HG03060 (cell line): ENCODE measurements around the gene ABCA7.

ENCODE experiments used
- ATAC-seq: cut with Tn5 transposase; IDR thresholded peaks from one replicate; pipeline ENCODE4 v1.9.1; 2021; ENCODE audit warnings: low read depth, moderate number of reproducible peaks; ENCODE audit not compliant: unreplicated experiment

Gene ABCA7

GRCh38 chr19:1053176-1054101, 13.5 kb downstream of the ABCA7 start:
- ATAC-seq: no peak

- no peak for ATAC-seq
These were observed 14.5 kb downstream of the ABCA7 start for GRCh38 chr19:1054102-1055027.

DNA sequence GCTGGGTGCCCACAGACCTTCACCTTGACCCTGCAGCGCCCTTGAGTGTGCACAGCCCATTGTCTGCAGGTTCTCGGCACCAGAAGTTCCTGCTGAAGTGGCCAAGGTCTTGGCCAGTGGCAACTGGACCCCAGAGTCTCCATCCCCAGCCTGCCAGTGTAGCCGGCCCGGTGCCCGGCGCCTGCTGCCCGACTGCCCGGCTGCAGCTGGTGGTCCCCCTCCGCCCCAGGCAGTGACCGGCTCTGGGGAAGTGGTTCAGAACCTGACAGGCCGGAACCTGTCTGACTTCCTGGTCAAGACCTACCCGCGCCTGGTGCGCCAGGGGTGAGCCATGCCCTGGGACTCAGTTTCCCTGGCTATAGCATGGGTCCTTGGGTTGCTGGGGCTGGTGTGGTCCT, 15.1 kb downstream of the ABCA7 start:
- no peak for ATAC-seq

DNA sequence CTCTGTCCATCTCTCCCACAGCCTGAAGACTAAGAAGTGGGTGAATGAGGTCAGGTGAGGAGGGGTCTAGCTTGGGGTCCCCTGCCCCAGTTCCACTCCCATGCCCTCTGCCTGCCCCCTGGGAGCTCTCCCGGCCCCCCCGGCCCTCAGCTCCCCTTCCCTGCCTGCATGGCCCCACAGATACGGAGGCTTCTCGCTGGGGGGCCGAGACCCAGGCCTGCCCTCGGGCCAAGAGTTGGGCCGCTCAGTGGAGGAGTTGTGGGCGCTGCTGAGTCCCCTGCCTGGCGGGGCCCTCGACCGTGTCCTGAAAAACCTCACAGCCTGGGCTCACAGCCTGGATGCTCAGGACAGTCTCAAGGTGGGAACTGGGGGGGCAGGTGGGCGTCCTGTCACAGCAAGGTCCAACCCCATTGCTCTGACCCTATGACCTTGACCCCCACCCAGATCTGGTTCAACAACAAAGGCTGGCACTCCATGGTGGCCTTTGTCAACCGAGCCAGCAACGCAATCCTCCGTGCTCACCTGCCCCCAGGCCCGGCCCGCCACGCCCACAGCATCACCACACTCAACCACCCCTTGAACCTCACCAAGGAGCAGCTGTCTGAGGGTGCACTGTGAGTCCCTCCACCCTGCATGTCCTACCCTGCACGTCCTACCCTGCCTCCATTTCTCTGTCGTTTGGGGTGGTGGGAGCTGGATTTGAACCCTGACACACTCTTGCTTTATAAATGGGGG, 16.1 kb downstream of the ABCA7 start:
- ATAC-seq: no peak

GRCh38 chr19:1057176-1057855, 17.4 kb downstream of the ABCA7 start:
- ATAC-seq: no peak

DNA sequence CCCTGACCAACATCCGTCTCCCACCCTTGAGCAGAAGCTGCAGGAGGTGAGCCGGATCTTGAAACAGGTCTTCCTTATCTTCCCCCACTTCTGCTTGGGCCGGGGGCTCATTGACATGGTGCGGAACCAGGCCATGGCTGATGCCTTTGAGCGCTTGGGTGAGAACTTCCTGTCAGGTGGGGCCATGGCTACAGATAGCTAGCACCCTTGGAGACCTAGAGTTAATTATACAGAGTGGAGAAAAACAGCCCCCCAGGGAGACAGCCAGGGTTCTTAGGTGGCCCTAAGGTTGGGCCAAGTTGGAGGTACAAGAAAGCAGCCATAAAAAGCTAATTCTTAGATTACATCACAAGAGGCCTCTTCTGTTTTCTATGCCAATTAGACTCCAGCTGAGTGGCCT, 18.2 kb downstream of the ABCA7 start:
- no peak for ATAC-seq

DNA sequence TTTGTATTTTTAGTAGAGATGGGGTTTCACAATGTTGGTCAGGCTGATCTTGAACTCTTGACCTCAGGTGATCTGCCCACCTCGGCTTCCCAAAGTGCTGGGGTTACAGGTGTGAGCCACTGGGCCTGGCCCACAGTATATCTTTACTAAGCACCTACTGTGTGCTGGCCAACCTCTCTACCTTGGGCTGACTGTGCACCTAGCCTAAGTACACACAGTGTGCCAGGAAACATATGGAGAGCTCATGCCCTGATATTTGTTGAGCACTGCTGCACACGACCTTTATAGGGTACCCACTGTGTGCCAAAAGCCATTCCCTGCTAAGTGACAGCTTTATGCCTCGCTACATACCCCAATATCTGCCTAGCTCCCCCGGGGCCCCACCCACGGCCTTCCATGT, 20.8 kb downstream of the ABCA7 start:
- ATAC-seq: no peak

DNA sequence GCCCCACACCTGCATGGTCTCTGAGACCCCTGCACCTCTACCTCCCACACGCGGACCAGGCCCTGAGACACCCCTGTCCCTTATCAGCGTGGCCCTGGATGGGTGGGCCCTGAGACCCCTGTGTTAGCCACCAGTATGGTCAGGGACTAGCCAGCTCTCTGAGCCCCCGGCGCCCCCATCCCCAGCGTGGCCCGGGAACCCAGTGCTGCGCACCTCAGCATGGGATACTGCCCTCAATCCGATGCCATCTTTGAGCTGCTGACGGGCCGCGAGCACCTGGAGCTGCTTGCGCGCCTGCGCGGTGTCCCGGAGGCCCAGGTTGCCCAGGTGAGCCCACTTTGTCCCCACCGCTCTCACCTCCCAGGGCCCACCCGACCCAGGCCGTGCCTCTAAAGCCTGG, 22.1 kb downstream of the ABCA7 start:
- ATAC-seq: no peak

- no peak for ATAC-seq
These were observed 22.6 kb downstream of the ABCA7 start for GRCh38 chr19:1062387-1063029.

GRCh38 chr19:1063030-1063908, 23.4 kb downstream of the ABCA7 start:
- no peak for ATAC-seq

DNA sequence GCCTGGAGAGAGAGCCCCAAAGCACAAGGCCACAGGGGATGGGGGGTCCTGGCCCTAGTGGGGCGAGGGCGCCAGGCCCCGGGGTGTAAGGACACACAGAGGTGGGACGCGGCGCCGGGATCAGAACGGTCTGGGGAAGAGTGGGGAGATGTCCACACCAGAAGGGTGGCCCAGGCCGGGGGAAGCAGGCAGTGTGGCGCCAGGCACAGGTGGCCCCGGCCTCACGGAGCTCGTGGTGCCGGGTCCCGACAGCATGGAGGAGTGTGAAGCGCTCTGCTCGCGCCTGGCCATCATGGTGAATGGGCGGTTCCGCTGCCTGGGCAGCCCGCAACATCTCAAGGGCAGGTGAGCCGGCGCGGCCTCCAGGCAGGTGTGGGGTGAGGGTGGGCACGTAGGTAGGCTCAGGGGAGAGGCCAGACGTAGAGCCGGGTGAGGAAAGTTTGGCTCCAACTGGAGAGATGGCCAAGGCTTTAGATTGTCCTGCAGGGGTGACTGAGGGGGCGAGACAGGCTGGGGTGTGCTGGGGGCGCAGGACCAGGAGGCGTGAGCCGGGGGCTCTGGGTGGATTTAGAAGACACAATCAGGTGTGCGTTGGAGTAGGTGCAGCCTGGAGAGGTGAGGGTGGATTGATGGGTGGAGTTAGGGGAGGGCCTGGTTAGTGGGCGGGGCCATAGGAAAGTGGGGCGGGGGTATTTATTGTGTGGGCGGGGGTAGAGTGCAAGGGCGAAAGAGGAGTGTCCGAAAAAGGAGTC, 24.2 kb downstream of the ABCA7 start:
- ATAC-seq: no peak

GRCh38 chr19:1064661-1065605, 25.0 kb downstream of the ABCA7 start:
- no peak for ATAC-seq

DNA sequence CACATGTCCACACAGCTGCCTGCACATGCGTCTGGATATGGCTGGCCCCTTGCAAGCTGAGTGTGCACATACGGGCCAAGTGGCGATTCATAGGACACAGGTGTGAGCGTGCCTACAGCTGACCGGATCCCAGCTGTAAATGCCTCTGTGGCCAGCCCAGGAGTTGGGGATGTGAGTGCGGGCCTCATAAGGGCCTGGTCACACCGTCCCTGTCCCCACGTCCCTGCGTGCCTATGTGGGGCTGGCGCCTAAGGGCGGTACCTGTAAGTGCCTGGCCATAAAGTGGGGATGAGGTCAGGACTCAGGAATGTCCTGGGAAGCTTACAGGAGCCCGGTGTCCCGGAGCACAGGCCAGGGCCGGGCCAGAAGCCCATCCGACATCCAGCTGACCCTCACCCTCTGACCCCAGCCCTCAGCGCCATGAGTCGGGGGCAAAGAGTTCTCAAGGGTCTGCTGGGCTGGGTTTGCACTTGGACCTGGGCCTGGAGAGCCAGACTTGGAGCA, 25.8 kb downstream of the ABCA7 start:
- no peak for ATAC-seq

DNA sequence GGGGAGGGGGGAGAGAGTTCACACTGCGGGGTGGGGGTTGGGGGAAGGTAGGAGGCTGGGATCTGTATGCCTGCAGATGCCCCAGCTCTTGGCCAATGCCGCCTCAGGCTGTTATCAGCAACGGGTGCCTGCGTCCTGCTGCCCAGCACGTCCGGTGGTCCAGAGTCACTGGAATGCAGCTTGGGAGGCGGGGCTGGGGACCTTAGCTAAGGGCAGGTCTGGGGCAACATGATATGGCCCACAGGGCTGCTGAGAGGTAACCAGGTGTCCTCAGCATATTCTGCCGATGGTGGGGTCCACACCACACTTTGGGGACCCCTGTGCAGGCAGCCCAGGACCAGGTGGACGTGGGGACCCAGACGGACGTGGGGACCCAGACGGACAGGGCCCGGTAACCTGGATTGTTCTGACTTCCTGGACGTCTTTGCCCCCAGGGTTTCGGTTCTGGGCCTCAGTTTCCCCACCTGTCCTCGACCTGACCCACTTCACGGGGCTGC, 26.4 kb downstream of the ABCA7 start:
- no peak for ATAC-seq

- no peak for ATAC-seq
These were observed 26.9 kb downstream of the ABCA7 start, which contains the start of gene ARHGAP45 for GRCh38 chr19:1066748-1067340. TSS of gene ARHGAP45 (plus strand) at chr19:1067167. CDS start at chr19:1067406, 239 bp downstream.

DNA sequence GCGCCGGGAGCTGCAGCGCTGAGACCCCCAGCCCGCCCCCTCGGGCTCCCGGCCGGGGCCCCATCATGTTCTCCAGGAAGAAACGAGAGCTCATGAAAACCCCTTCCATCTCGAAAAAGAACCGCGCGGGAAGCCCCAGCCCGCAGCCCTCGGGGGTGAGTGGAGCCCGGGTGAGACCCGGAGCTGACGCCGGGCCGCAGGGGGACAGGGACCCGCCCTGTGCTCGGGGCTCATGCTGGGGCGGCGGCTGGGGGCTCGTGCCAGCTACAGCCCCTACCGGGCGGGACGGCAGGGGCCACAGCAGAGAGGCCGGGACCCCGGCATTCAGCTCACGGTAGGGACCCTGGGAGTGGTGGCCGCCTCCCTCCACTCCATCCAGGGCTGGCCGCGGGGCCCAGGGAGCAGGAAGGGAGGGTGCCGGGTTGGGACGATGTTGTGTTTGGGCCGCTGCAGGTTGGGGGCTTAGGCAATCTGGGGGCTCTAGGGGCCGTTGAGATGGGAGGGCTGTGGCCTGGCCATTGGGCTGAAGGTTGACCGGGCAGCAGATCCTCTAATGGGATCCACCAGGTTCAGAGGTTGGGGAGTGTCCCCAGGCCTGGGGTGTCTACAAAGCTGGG, 27.5 kb downstream of the ABCA7 start:
- no peak for ATAC-seq
